HepG2 (cell line): Measurements from ENCODE around the gene BATF. TPM values are rescaled to one million over a fixed set of nuclear protein-coding genes. Genes with fewer than 3 reads are reported as not detected.
"Not testable (repeated sequence)": the region's sequence is repeated elsewhere in the genome, so short reads cannot be mapped to it uniquely, and the experiment has no call there.

Experiments
- ATAC-seq: fragments of 200-7000 bp; cut with Tn5 transposase; 3 replicates; pipeline ENCODE4 v1.9.1; 2020; ENCODE audit warnings: mild to moderate bottlenecking, moderate library complexity
- Bru-seq: library from RNA; stranded (reverse); fragments of 400-500 nt; gene quantifications from one replicate; lab custom pipeline; 2021; lab: Mats Ljungman, UMichigan
- BruChase-seq, 2 experiments: library from RNA; stranded (reverse); fragments of 400-500 nt; gene quantifications; one replicate each; lab custom pipeline; 2021; lab: Mats Ljungman, UMichigan
- BruUV-seq: library from RNA; stranded (reverse); fragments of 400-500 nt; replicated peaks from 2 replicates; lab custom pipeline; 2021; lab: Mats Ljungman, UMichigan
- CTCF ChIA-PET: fragments of 300-600 bp; formaldehyde crosslinking; extraction: SDS; loops from one replicate; lab custom pipeline; 2021; ENCODE audit warnings: low total read pairs, inconsistent platforms, low intra/inter-chr PET ratio; lab: Yijun Ruan, JAX
- POLR2A ChIA-PET: fragments of 350-600 bp; sonication (Branson Sonifier 250); formaldehyde crosslinking; loops from one replicate; lab custom pipeline; 2020; ENCODE audit warnings: antibody characterized with exemption, inconsistent platforms; lab: Yijun Ruan, JAX
- DNase-seq: peaks from one replicate; pipeline ENCODE4 v3.0.0-alpha.2; 2015; ENCODE audit warnings: low spot score
- FAIRE-seq: peaks from 3 replicates; lab custom pipeline; 2011; peaks lifted over from hg19 to GRCh38; lab: Jason Lieb, UNC
- H2AFZ ChIP-seq: one replicate; pipeline ENCODE4 v1.6.1; 2011; ENCODE audit warnings: low read length, inconsistent platforms
- H3K27ac ChIP-seq: fragments of 300-600 bp; 3 replicates; pipeline ENCODE4 v1.8.0; 2011; ENCODE audit warnings: mixed run types, mild to moderate bottlenecking, mixed read lengths, low read length, inconsistent platforms; ENCODE audit not compliant: insufficient read depth; ENCODE audit errors: extremely low read length
- H3K27me3 ChIP-seq, 2 experiments: fragments of 200-600 bp in 1 of 2; 2 replicates in 1 of 2; 3 replicates in 1 of 2; pipeline versions ENCODE4 v1.6.0 to v1.8.0; 2011; ENCODE audit warnings: low read length in 2 of 2, mild to moderate bottlenecking in 2 of 2, moderate library complexity in 2 of 2, inconsistent platforms in 1 of 2; ENCODE audit not compliant: insufficient read depth in 2 of 2, control insufficient read depth in 1 of 2
- H3K36me3 ChIP-seq, 2 experiments: fragments of 200-600 bp in 1 of 2; replicated peaks in 1 of 2; 2 replicates in 1 of 2; 3 replicates in 1 of 2; pipeline versions ENCODE4 v1.5.1 to v1.8.0; 2011; ENCODE audit warnings: low read length in 2 of 2, inconsistent platforms in 1 of 2; ENCODE audit not compliant: insufficient read depth in 2 of 2, control insufficient read depth in 1 of 2
- H3K4me1 ChIP-seq: 2 replicates; pipeline ENCODE4 v1.5.1; 2012; ENCODE audit warnings: low read length, inconsistent platforms; ENCODE audit not compliant: insufficient read depth
- H3K4me2 ChIP-seq: 2 replicates; pipeline ENCODE4 v1.6.0; 2011; ENCODE audit warnings: low read depth, low read length, inconsistent platforms
- H3K4me3 ChIP-seq, 3 experiments: fragments of 200-600 bp in 1 of 3; sonication (generic), shearing (Covaris generic) in 1 of 3; replicated peaks in 1 of 3; 2 replicates each; pipeline ENCODE4 v1.5.1; 2011 to 2016; ENCODE audit warnings: low read length in 3 of 3, inconsistent platforms in 2 of 3, low read depth in 2 of 3, mild to moderate bottlenecking in 2 of 3, control low read depth in 1 of 3, mixed read lengths in 1 of 3; ENCODE audit not compliant: insufficient read depth in 1 of 3
- H3K79me2 ChIP-seq: one replicate; pipeline ENCODE4 v1.6.1; 2011; ENCODE audit warnings: low read length, inconsistent platforms; ENCODE audit not compliant: insufficient read depth
- H3K9ac ChIP-seq: 2 replicates; pipeline ENCODE4 v1.6.0; 2011; ENCODE audit warnings: mild to moderate bottlenecking, low read depth, low read length, inconsistent platforms; ENCODE audit not compliant: insufficient read depth
- H3K9me3 ChIP-seq: 2 replicates; pipeline ENCODE4 v1.5.1; 2012; ENCODE audit warnings: mild to moderate bottlenecking, low read length
- H4K20me1 ChIP-seq: 2 replicates; pipeline ENCODE4 v1.6.0; 2011; ENCODE audit warnings: inconsistent platforms, mild to moderate bottlenecking, low read length, moderate library complexity; ENCODE audit not compliant: insufficient read depth
- ZNF616 ChIP-seq: sonication (generic); formaldehyde crosslinking; IDR thresholded peaks from 2 replicates; pipeline ENCODE4 v1.5.0; 2020; ENCODE audit warnings: low read depth, mild to moderate bottlenecking, missing genetic modification reagents
- ZNF687 ChIP-seq: sonication (generic); formaldehyde crosslinking; IDR thresholded peaks from 2 replicates; pipeline ENCODE4 v1.5.1; 2020; ENCODE audit warnings: mild to moderate bottlenecking, missing genetic modification reagents, moderate library complexity
- WGBS: methylation state at CpG from one replicate; pipeline ENCODE4 v1.1.6; 2017; ENCODE audit warnings: low lambda C conversion rate; 5-methylcytosine and 5-hydroxymethylcytosine counted together
- in situ Hi-C: cut with HindIII; loops from 2 replicates; pipeline ENCODE4 v1.10.0; 2017; ENCODE audit warnings: low pct_unique_long_range_greater_than_20kb; ENCODE audit not compliant: extremely low pct_ligation_motif_present
- intact Hi-C: fragments of 100-400 bp; cut with micrococcal nuclease; formaldehyde crosslinking; loops from one replicate; pipeline ENCODE4 v1.10.0; 2022; ENCODE audit not compliant: unreplicated experiment
- long read RNA-seq, 2 experiments: library from RNA in 1 of 2; library from polyadenylated mRNA in 1 of 2; stranded (forward) in 1 of 2; unstranded in 1 of 2; transcript quantifications; one replicate each; pipeline ENCODE4 v2.0.0, GENCODE V29; 2019 to 2022
- polyA minus RNA-seq, 3 experiments: library from RNA; depleted of rRNA, polyadenylated mRNA; stranded (reverse); fragments of >200 nt; gene quantifications; 2 replicates each; pipeline ENCODE4 v1.2.3, GENCODE V29; 2011; ENCODE audit warnings: low replicate concordance in 1 of 3
- polyA plus RNA-seq, 8 experiments: library from polyadenylated mRNA; depleted of rRNA in 3 of 8; stranded (reverse) in 7 of 8; unstranded in 1 of 8; fragments of >200 nt; fragmentation: Illumina TruSeq in 4 of 8; extraction: Trizol in 4 of 8; gene quantifications; 2 replicates each; pipeline versions ENCODE4 v1.2.1 to v1.2.3, GENCODE V29; 2011 to 2016; ENCODE audit warnings: low read depth in 4 of 8, missing spikeins in 1 of 8, mixed read lengths in 1 of 8; ENCODE audit not compliant: insufficient read depth in 1 of 8
- total RNA-seq, 5 experiments: library from RNA; depleted of rRNA; stranded (reverse); fragments of >200 nt; fragmentation: Illumina TruSeq; extraction: Trizol; gene quantifications; 2 replicates each; pipeline ENCODE4 v1.2.3, GENCODE V29; 2016; ENCODE audit warnings: low read depth in 1 of 5

The BATF gene
- 0.22 and 0.44 TPM in 2 replicates for total RNA-seq (2016; rRNA removed; fragmentation: Illumina TruSeq; extraction: Trizol)
- 0.26 and 0.30 TPM in 2 replicates for total RNA-seq (2016; cell fraction: cytosol; rRNA removed; fragmentation: Illumina TruSeq; extraction: Trizol; ENCODE audit: low read depth)
- 0.19 TPM in 1 of 2 replicates, not detected in the other for total RNA-seq (2016; cell fraction: insoluble cytoplasmic fraction; rRNA removed; fragmentation: Illumina TruSeq; extraction: Trizol)
- 0.53 and 0.96 TPM in 2 replicates for total RNA-seq (2016; cell fraction: membrane; rRNA removed; fragmentation: Illumina TruSeq; extraction: Trizol)
- total RNA-seq (2016; cell fraction: nucleus; rRNA removed; fragmentation: Illumina TruSeq; extraction: Trizol): not detected in 2 replicates
- 0.37 and 0.88 TPM in 2 replicates for polyA plus RNA-seq (2011; rRNA removed)
- polyA plus RNA-seq (2011; cell fraction: cytosol; rRNA removed): 0.31 and 0.60 TPM in 2 replicates
- 0.48 TPM in 2 replicates for polyA plus RNA-seq (2011; cell fraction: nucleus; rRNA removed)
- polyA plus RNA-seq (2012): 0.20 TPM in 1 of 2 replicates, not detected in the other
- polyA plus RNA-seq (2016; cell fraction: cytosol; fragmentation: Illumina TruSeq; extraction: Trizol; ENCODE audit: low read depth): 0.44 and 0.83 TPM in 2 replicates
- 0.41 TPM in 1 of 2 replicates, not detected in the other for polyA plus RNA-seq (2016; cell fraction: insoluble cytoplasmic fraction; fragmentation: Illumina TruSeq; extraction: Trizol; ENCODE audit: low read depth)
- polyA plus RNA-seq (2016; cell fraction: membrane; fragmentation: Illumina TruSeq; extraction: Trizol; ENCODE audit: low read depth): 0.79 and 0.93 TPM in 2 replicates
- polyA plus RNA-seq (2016; cell fraction: nucleus; fragmentation: Illumina TruSeq; extraction: Trizol; ENCODE audit: insufficient read depth, low read depth): not detected in 2 replicates
- 0.70 TPM in 1 of 2 replicates, not detected in the other for polyA minus RNA-seq (2011; rRNA and poly(A)+ RNA removed; ENCODE audit: low replicate concordance)
- 0.69 TPM in 1 of 2 replicates, not detected in the other for polyA minus RNA-seq (2011; cell fraction: cytosol; rRNA and poly(A)+ RNA removed)
- polyA minus RNA-seq (2011; cell fraction: nucleus; rRNA and poly(A)+ RNA removed): 0.62 TPM in 1 of 2 replicates, not detected in the other
- percentile 35 among the genes with signal in this experiment for Bru-seq, nascent RNA
- percentile 28 among the genes with signal in this experiment for BruChase-seq, experiment 1, labeled RNA remaining after a 6-hour chase
- percentile 26 among the genes with signal in this experiment for BruChase-seq, experiment 2, labeled RNA remaining after a 2-hour chase
- long read RNA-seq, experiment 1: 0 reads
- long read RNA-seq, experiment 2: 0 reads

- DNase-seq: no peak
- BruUV-seq: no TSS peak
- WGBS: 39% methylated on average over 13 of the region's 13 CpGs
- no peaks in the 10 kb centered on the region for H4K20me1 ChIP-seq
- no peak within 1 kb of the TSS for H3K27ac ChIP-seq
- H3K27me3 ChIP-seq: peaks cover 0 to 2% of the 10 kb centered on the region in 2 experiments; a peak in 2 of 5 replicates
- FAIRE-seq: no peak
- no peaks in the 10 kb centered on the region for H3K79me2 ChIP-seq
- H3K4me1 ChIP-seq: peaks cover 33% of the 10 kb centered on the region
- POLR2A ChIA-PET: interaction anchor here (2.4 to 3.3 kb wide), 2 partner anchors 13 to 39 kb away, joined by 6 to 19 read pairs; no protein-coding TSS in a partner anchor
- H3K4me3 ChIP-seq: peak within 1 kb of the TSS in 1 of 3 experiments; percentile 4; a peak in 1 of 6 replicates
- peak within 1 kb of the TSS; percentile 26; the same call in 1 of the 2 replicates for H3K4me2 ChIP-seq
- intact Hi-C loops: no loop called here
- CTCF ChIA-PET: no interaction called here
- no peak within 1 kb of the TSS for H3K9ac ChIP-seq
- H3K36me3 ChIP-seq: no peaks in the 10 kb centered on the region
- TF ChIP-seq ZNF687 (CRISPR knock-in tag) (peak; percentile 12; the same call in 1 of the 2 replicates), ZNF616 (CRISPR knock-in tag) (no peak)
- no peak within 1 kb of the TSS for H2AFZ ChIP-seq
- H3K9me3 ChIP-seq: no peaks in the 10 kb centered on the region
- in situ Hi-C loops: loop anchor here (5.0 kb wide), 1 partner anchor 40 kb away; no protein-coding TSS in a partner anchor
- ATAC-seq: no peak
Measured at GRCh38 chr14:75522224-75522982, at the start of gene BATF. Gene BATF, plus strand, starts transcription at chr14:75522469. Its CDS starts 214 bp downstream, at chr14:75522683.

- H4K20me1 ChIP-seq, BruUV-seq, intact Hi-C loops, H3K4me2 ChIP-seq, H3K4me3 ChIP-seq, H2AFZ ChIP-seq, POLR2A ChIA-PET, ATAC-seq, CTCF ChIA-PET, H3K9me3 ChIP-seq, in situ Hi-C loops, DNase-seq, H3K9ac ChIP-seq, H3K27me3 ChIP-seq, FAIRE-seq, H3K27ac ChIP-seq, H3K79me2 ChIP-seq: not testable (repeated sequence)
- Histone ChIP-seq H3K4me1 (peaks cover 13% of the 10 kb centered on the region), H3K36me3 (peaks cover 14 to 32% of the 10 kb centered on the region in 2 experiments)
- 76% methylated on average over 4 of the region's 6 CpGs for WGBS
Measured at GRCh38 chr14:75474127-75474526, 48.1 kb upstream of the BATF start.
